Measurements from ENCODE around the gene PPFIA2.

- TF ChIP-seq CTCF (conservative IDR thresholded peaks at IDR 0.05) = no peak
- TF ChIP-seq EZH2 (IDR thresholded peaks at IDR 0.05; ENCODE audit: low read depth) = no peak
Measured at GRCh38 chr12:81727391-81727790, 31.8 kb downstream of the PPFIA2 start.

Data from PC-9 (cell line).